ENCODE measurements around the gene SGK1.
A peak's percentile ranks its signal among the peaks of the same experiment; 100 is the strongest.
"Not testable (repeated sequence)": the region's sequence is repeated elsewhere in the genome, so short reads cannot be mapped to it uniquely, and the experiment has no call there.

SGK1 gene

GRCh38 chr6:134182528-134182927, 135.4 kb downstream of the SGK1 start:
- H3K9ac ChIP-seq (ENCODE audit: low read length): no peak overlapping the region

GRCh38 chr6:134181726-134182125, 136.2 kb downstream of the SGK1 start:
- not testable (repeated sequence) for H3K4me1 ChIP-seq (ENCODE audit: insufficient read depth, low read length); H3K27ac ChIP-seq (ENCODE audit: low read depth, low read length); H3K9me3 ChIP-seq (ENCODE audit: low read length); H3K9ac ChIP-seq (ENCODE audit: low read length); H3K4me3 ChIP-seq (ENCODE audit: low read depth in 1 of 2, low read length in 2 of 2); H3K36me3 ChIP-seq (ENCODE audit: insufficient read depth, low read length)
- peaks cover 0 to 13% of the 10 kb centered on the region in 2 donors for H3K27me3 ChIP-seq (ENCODE audit: control insufficient read depth in 1 of 2, insufficient read depth in 2 of 2, low read length in 2 of 2)

More at GRCh38 chr6:134182528-134182927, 135.4 kb downstream of the SGK1 start:
- no peaks in the 10 kb centered on the region for H3K36me3 ChIP-seq (ENCODE audit: insufficient read depth, low read length)
- peaks cover 8% of the 10 kb centered on the region for H3K4me1 ChIP-seq (ENCODE audit: insufficient read depth, low read length)
- no peaks in the 10 kb centered on the region for H3K9me3 ChIP-seq (ENCODE audit: low read length)
- H3K4me3 ChIP-seq (ENCODE audit: low read depth in 1 of 2, low read length in 2 of 2): no peak overlapping the region
- peaks cover 0 to 13% of the 10 kb centered on the region in 2 donors for H3K27me3 ChIP-seq (ENCODE audit: control insufficient read depth in 1 of 2, insufficient read depth in 2 of 2, low read length in 2 of 2)
- H3K27ac ChIP-seq (ENCODE audit: low read depth, low read length): no peak overlapping the region

GRCh38 chr6:134181251-134181650, 136.7 kb downstream of the SGK1 start:
- H3K27me3 ChIP-seq (ENCODE audit: control insufficient read depth in 1 of 2, insufficient read depth in 2 of 2, low read length in 2 of 2): peaks cover 0 to 13% of the 10 kb centered on the region in 2 donors
- not testable (repeated sequence) for H3K27ac ChIP-seq (ENCODE audit: low read depth, low read length); H3K4me1 ChIP-seq (ENCODE audit: insufficient read depth, low read length); H3K36me3 ChIP-seq (ENCODE audit: insufficient read depth, low read length); H3K9ac ChIP-seq (ENCODE audit: low read length); H3K9me3 ChIP-seq (ENCODE audit: low read length); H3K4me3 ChIP-seq (ENCODE audit: low read depth in 1 of 2, low read length in 2 of 2)

- not testable (repeated sequence) for H3K4me3 ChIP-seq (ENCODE audit: low read depth in 1 of 2, low read length in 2 of 2); H3K4me1 ChIP-seq (ENCODE audit: insufficient read depth, low read length); H3K9ac ChIP-seq (ENCODE audit: low read length); H3K9me3 ChIP-seq (ENCODE audit: low read length); H3K36me3 ChIP-seq (ENCODE audit: insufficient read depth, low read length); H3K27ac ChIP-seq (ENCODE audit: low read depth, low read length)
- H3K27me3 ChIP-seq (ENCODE audit: control insufficient read depth in 1 of 2, insufficient read depth in 2 of 2, low read length in 2 of 2): peaks cover 0 to 13% of the 10 kb centered on the region in 2 donors
Measured at GRCh38 chr6:134180540-134180939, 137.4 kb downstream of the SGK1 start.

GRCh38 chr6:134178161-134179044, 139.5 kb downstream of the SGK1 start:
- H3K27ac ChIP-seq (ENCODE audit: low read depth, low read length): no peak overlapping the region

GRCh38 chr6:134177753-134178160, 140.2 kb downstream of the SGK1 start:
- no peak overlapping the region for H3K27ac ChIP-seq (ENCODE audit: low read depth, low read length)
- peaks cover 0 to 13% of the 10 kb centered on the region in 2 donors for H3K27me3 ChIP-seq (ENCODE audit: control insufficient read depth in 1 of 2, insufficient read depth in 2 of 2, low read length in 2 of 2)
- no peaks in the 10 kb centered on the region for H3K9me3 ChIP-seq (ENCODE audit: low read length)
- peaks cover 15% of the 10 kb centered on the region for H3K4me1 ChIP-seq (ENCODE audit: insufficient read depth, low read length)
- H3K36me3 ChIP-seq (ENCODE audit: insufficient read depth, low read length): no peaks in the 10 kb centered on the region
- H3K4me3 ChIP-seq (ENCODE audit: low read depth in 1 of 2, low read length in 2 of 2): peak overlapping the region in 1 of 2 donors; percentile 45
- H3K9ac ChIP-seq (ENCODE audit: low read length): no peak overlapping the region

More at GRCh38 chr6:134178161-134179044, 139.5 kb downstream of the SGK1 start:
- Histone ChIP-seq H3K36me3 (ENCODE audit: insufficient read depth, low read length) (no peaks in the 10 kb centered on the region), H3K4me1 (ENCODE audit: insufficient read depth, low read length) (peaks cover 15% of the 10 kb centered on the region), H3K4me3 (ENCODE audit: low read depth in 1 of 2, low read length in 2 of 2) (peak overlapping the region; percentile 36 to 45), H3K9me3 (ENCODE audit: low read length) (no peaks in the 10 kb centered on the region), H3K9ac (ENCODE audit: low read length) (no peak overlapping the region), H3K27me3 (ENCODE audit: control insufficient read depth in 1 of 2, insufficient read depth in 2 of 2, low read length in 2 of 2) (peaks cover 0 to 13% of the 10 kb centered on the region in 2 donors)

- H3K27ac ChIP-seq (ENCODE audit: low read depth, low read length): no peak overlapping the region
- no peak overlapping the region for H3K9ac ChIP-seq (ENCODE audit: low read length)
- H3K4me1 ChIP-seq (ENCODE audit: insufficient read depth, low read length): peaks cover 15% of the 10 kb centered on the region
- H3K36me3 ChIP-seq (ENCODE audit: insufficient read depth, low read length): no peaks in the 10 kb centered on the region
- H3K9me3 ChIP-seq (ENCODE audit: low read length): no peaks in the 10 kb centered on the region
- H3K27me3 ChIP-seq (ENCODE audit: control insufficient read depth in 1 of 2, insufficient read depth in 2 of 2, low read length in 2 of 2): peaks cover 0 to 13% of the 10 kb centered on the region in 2 donors
- no peak overlapping the region for H3K4me3 ChIP-seq (ENCODE audit: low read depth in 1 of 2, low read length in 2 of 2)
Measured at GRCh38 chr6:134177236-134177635, 140.7 kb downstream of the SGK1 start.

GRCh38 chr6:134176264-134176975, 141.5 kb downstream of the SGK1 start:
- Histone ChIP-seq H3K4me3 (ENCODE audit: low read depth in 1 of 2, low read length in 2 of 2) (peak overlapping the region; percentile 75 to 78), H3K9ac (ENCODE audit: low read length) (no peak overlapping the region), H3K27me3 (ENCODE audit: control insufficient read depth in 1 of 2, insufficient read depth in 2 of 2, low read length in 2 of 2) (peaks cover 0 to 13% of the 10 kb centered on the region in 2 donors), H3K9me3 (ENCODE audit: low read length) (no peaks in the 10 kb centered on the region), H3K27ac (ENCODE audit: low read depth, low read length) (peak overlapping the region; percentile 42), H3K36me3 (ENCODE audit: insufficient read depth, low read length) (no peaks in the 10 kb centered on the region), H3K4me1 (ENCODE audit: insufficient read depth, low read length) (peaks cover 15% of the 10 kb centered on the region)

- H3K36me3 ChIP-seq (ENCODE audit: insufficient read depth, low read length): no peaks in the 10 kb centered on the region
- H3K4me3 ChIP-seq (ENCODE audit: low read depth in 1 of 2, low read length in 2 of 2): peak overlapping the region; percentile 75 to 78
- peak overlapping the region; percentile 72 for H3K27ac ChIP-seq (ENCODE audit: low read depth, low read length)
- no peak overlapping the region for H3K9ac ChIP-seq (ENCODE audit: low read length)
- H3K9me3 ChIP-seq (ENCODE audit: low read length): no peaks in the 10 kb centered on the region
- H3K27me3 ChIP-seq (ENCODE audit: control insufficient read depth in 1 of 2, insufficient read depth in 2 of 2, low read length in 2 of 2): peaks cover 0 to 13% of the 10 kb centered on the region in 2 donors
- H3K4me1 ChIP-seq (ENCODE audit: insufficient read depth, low read length): peaks cover 15% of the 10 kb centered on the region
Measured at GRCh38 chr6:134175532-134176263, 142.2 kb downstream of the SGK1 start.

- H3K4me3 ChIP-seq (ENCODE audit: low read depth in 1 of 2, low read length in 2 of 2): peak overlapping the region; percentile 75 to 78
- H3K27me3 ChIP-seq (ENCODE audit: control insufficient read depth in 1 of 2, insufficient read depth in 2 of 2, low read length in 2 of 2): peaks cover 0 to 10% of the 10 kb centered on the region in 2 donors
- peak overlapping the region; percentile 72 for H3K27ac ChIP-seq (ENCODE audit: low read depth, low read length)
- no peaks in the 10 kb centered on the region for H3K36me3 ChIP-seq (ENCODE audit: insufficient read depth, low read length)
- no peaks in the 10 kb centered on the region for H3K9me3 ChIP-seq (ENCODE audit: low read length)
- H3K4me1 ChIP-seq (ENCODE audit: insufficient read depth, low read length): peaks cover 15% of the 10 kb centered on the region
- peak overlapping the region; percentile 50 for H3K9ac ChIP-seq (ENCODE audit: low read length)
Measured at GRCh38 chr6:134174672-134175531, 143.0 kb downstream of the SGK1 start.
